ENCODE results near the gene ASTN2.

ASTN2 gene

DNA sequence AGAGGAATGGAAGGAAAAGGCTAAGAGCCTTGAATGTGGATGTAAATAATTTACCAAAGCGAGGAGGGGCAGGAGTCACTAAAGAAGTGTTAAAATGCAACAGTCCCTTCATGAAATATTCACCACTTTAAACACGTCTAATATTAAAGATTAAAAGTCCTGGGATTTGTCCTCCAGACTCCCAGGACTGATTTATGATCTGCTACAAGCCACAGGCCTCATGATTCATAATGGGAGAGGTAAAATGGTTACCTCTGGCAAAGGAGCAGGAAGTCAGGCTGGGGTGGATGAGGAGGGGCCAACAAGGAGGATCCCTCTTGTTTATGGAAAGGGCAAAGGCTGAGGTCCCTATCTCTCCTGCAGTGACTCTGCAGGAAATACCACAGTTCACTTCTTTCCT lies 435.4 kb downstream of the ASTN2 start:
- DNase-seq (ENCODE audit: low read depth in 1 of 2, low spot score in 1 of 2), result no peak

- no peak for DNase-seq (ENCODE audit: low read depth in 1 of 2, low spot score in 1 of 2)
Measured at GRCh38 chr9:116978155-116978554, 436.7 kb downstream of the ASTN2 start.

GRCh38 chr9:116975126-116975525 lies 439.7 kb downstream of the ASTN2 start:
- no peak for DNase-seq (ENCODE audit: low read depth in 1 of 2, low spot score in 1 of 2)

DNA sequence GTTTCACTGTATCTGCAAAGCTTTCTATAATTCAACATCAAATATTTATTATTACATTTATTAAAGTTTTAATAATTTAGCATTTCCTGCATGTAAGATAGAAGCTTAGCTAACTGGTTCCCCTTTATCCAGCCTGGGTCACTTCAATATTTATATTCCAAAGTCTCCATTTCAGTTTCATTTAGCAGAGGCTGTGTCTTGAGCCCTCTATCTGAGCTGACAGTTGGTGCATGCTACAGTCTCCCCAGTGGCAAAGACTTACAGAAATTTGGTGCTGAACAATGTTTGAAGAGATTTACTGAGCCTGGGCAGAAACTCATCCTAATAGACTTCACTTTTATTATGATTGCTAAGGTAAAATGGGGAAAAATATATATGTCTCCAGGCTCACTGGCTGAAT lies 448.7 kb downstream of the ASTN2 start:
- DNase-seq (ENCODE audit: low read depth in 1 of 2, low spot score in 1 of 2), result no peak

- DNase-seq (ENCODE audit: low read depth in 1 of 2, low spot score in 1 of 2), result no peak
Measured at GRCh38 chr9:116964258-116964657, 450.6 kb downstream of the ASTN2 start.

GRCh38 chr9:116959809-116960208 lies 455.0 kb downstream of the ASTN2 start:
- no peak for DNase-seq (ENCODE audit: low read depth in 1 of 2, low spot score in 1 of 2)

GRCh38 chr9:116958881-116959280 lies 456.0 kb downstream of the ASTN2 start:
- no peak for DNase-seq (ENCODE audit: low read depth in 1 of 2, low spot score in 1 of 2)

GRCh38 chr9:116954731-116955130 lies 460.1 kb downstream of the ASTN2 start:
- no peak for DNase-seq (ENCODE audit: low read depth in 1 of 2, low spot score in 1 of 2)

DNA sequence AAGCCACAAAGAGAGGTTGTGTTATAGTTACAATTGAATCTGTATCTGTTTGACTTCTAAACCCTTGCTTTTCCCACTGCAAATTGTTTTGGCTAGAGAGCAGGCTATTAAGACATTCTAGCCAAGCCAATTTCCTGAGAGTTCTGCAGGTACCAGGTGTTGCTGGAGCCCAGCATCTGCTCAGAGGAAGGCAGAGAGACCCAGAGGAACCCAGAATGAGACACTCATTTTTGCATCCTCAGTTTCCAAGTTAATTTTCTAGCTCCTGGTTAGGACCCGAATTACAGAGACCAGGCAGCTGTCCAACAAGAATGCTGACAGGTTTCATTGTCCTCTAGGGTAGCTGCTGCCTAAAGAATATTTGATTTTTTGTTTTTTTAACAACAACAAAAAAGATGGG lies 461.6 kb downstream of the ASTN2 start:
- no peak for DNase-seq (ENCODE audit: low read depth in 1 of 2, low spot score in 1 of 2)

- no peak for DNase-seq (ENCODE audit: low read depth in 1 of 2, low spot score in 1 of 2)
Measured at GRCh38 chr9:116952436-116952810, 462.4 kb downstream of the ASTN2 start.

- no peak for DNase-seq (ENCODE audit: low read depth in 1 of 2, low spot score in 1 of 2)
Measured at GRCh38 chr9:116951588-116952435, 463.0 kb downstream of the ASTN2 start.

GRCh38 chr9:116945817-116946216 lies 469.0 kb downstream of the ASTN2 start:
- no peak for DNase-seq (ENCODE audit: low read depth in 1 of 2, low spot score in 1 of 2)

GRCh38 chr9:116944714-116945534 lies 469.9 kb downstream of the ASTN2 start:
- no peak for DNase-seq (ENCODE audit: low read depth in 1 of 2, low spot score in 1 of 2)

DNA sequence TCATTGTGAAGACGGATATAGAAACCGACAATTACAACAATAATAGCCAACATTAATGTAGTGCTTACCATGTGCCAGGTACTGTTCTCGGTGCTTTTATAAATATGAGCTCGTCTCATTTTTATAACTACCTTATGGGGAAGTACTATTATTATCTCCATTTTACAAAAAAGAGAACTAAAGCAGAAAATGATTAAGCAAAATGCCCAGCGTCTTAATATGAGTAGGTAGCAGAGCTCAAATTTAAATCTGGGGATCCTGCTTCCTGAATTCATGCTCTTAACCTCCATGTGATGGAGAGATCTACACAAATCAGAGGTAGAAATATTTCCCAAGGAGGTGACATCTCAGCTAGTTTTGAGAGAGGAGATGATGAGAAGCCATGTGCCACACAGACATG lies 470.9 kb downstream of the ASTN2 start:
- no peak for DNase-seq (ENCODE audit: low read depth in 1 of 2, low spot score in 1 of 2)

DNA sequence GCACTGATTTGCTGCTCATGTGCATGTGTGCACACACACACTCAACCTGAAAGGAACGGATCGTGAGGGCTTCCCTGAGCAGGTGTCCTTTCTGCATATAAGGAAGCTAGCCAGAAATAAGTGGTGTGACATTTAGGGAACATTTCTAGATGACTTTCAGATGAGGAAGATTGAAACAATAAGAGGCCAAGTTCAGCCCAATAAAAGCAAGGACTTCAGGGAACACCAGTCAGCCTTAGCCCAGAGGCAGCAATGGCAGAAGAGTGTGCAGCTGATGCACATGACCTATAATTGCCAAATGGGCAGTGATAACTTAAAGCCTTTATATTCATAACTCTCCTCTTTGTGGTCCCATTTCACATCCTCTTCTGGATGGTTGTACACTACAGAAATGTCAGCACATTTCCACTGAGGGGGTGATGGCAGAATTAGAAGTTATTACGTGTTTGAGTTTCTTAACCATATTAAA lies 472.2 kb downstream of the ASTN2 start:
- no peak for DNase-seq (ENCODE audit: low read depth in 1 of 2, low spot score in 1 of 2)

GRCh38 chr9:116941266-116941665 lies 473.6 kb downstream of the ASTN2 start:
- no peak for DNase-seq (ENCODE audit: low read depth in 1 of 2, low spot score in 1 of 2)

DNA sequence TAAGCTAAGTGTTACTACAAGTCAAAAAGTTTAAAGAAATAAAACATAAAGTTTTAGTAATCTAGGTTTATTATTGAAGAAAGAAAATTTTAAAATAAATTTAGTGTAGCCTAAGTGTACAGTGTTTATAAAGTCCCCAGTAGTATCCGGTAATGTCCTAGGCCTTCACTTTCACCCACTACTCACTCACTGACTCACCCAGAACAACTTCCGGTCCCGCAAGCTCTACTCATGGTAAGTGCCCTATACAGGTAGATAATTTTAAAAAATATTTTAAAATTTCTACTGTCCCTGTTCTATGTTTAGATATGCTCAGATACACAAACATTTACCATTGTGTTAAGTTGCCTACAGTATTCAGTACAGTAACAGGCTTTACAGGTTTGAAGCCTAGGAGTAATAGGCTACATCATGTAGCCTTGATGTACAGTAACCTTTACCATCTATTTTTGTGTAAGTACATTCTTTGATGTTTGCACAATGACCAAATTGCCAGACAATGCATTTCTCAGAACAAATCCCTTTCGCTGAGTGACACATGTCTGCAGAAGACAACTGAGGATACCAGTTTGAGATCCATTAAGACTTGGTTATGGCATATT lies 474.1 kb downstream of the ASTN2 start:
- DNase-seq (ENCODE audit: low read depth in 1 of 2, low spot score in 1 of 2), result no peak

GRCh38 chr9:116939614-116940013 lies 475.2 kb downstream of the ASTN2 start:
- DNase-seq (ENCODE audit: low read depth in 1 of 2, low spot score in 1 of 2), result no peak

GRCh38 chr9:116939161-116939560 lies 475.7 kb downstream of the ASTN2 start:
- DNase-seq (ENCODE audit: low read depth in 1 of 2, low spot score in 1 of 2), result no peak

- no peak for DNase-seq (ENCODE audit: low read depth in 1 of 2, low spot score in 1 of 2)
Measured at GRCh38 chr9:116937361-116937760, 477.5 kb downstream of the ASTN2 start.

- DNase-seq (ENCODE audit: low read depth in 1 of 2, low spot score in 1 of 2), result no peak
Measured at GRCh38 chr9:116935149-116935897, 479.5 kb downstream of the ASTN2 start.

Data from stimulated activated CD4-positive, alpha-beta T cell treated with anti-CD3 and anti-CD28 coated beads, Interleukin-15, amount 100 ng/mL, for 1 hour (primary cell).